Uterus (tissue), 4 donors: Measurements from ENCODE around the gene CAPN9. TPM values are rescaled to one million over a fixed set of nuclear protein-coding genes. Genes with fewer than 3 reads are reported as not detected.
"Not testable (repeated sequence)": the region's sequence is repeated elsewhere in the genome, so short reads cannot be mapped to it uniquely, and the experiment has no call there.

Source experiments
- DNase-seq, 2 donors: peaks; one replicate each; pipeline ENCODE4 v3.0.0-alpha.2; 2019 to 2020
- H3K27ac ChIP-seq, 2 donors: fragments of 200-600 bp; sonication (generic); 1 replicate in 1 of 2; 2 replicates in 1 of 2; pipeline ENCODE4 v1.5.1; 2016 to 2018
- H3K27me3 ChIP-seq, 2 donors: fragments of 200-600 bp; sonication (generic); one replicate each; pipeline ENCODE4 v1.5.1; 2018 to 2019; ENCODE audit warnings: control low read depth in 1 of 2
- H3K36me3 ChIP-seq, 2 donors: fragments of 200-600 bp; sonication (generic); one replicate each; pipeline ENCODE4 v1.5.1; 2019; ENCODE audit warnings: control low read depth in 1 of 2
- H3K4me1 ChIP-seq, 2 donors: fragments of 200-600 bp; sonication (generic); one replicate each; pipeline ENCODE4 v1.5.1; 2018 to 2019; ENCODE audit warnings: control low read depth in 1 of 2
- H3K4me3 ChIP-seq, 2 donors: fragments of 200-600 bp; sonication (generic); 1 replicate in 1 of 2; 2 replicates in 1 of 2; pipeline ENCODE4 v1.5.1; 2018 to 2019; ENCODE audit warnings: mild to moderate bottlenecking in 1 of 2
- H3K9me3 ChIP-seq, 2 donors: fragments of 200-600 bp; sonication (generic); one replicate each; pipeline ENCODE4 v1.5.1; 2019; ENCODE audit warnings: control low read depth in 1 of 2
- CTCF ChIP-seq, 4 experiments: fragments of 200-600 bp in 2 of 4; fragments of 450-650 bp in 2 of 4; sonication (generic) in 2 of 4; IDR thresholded peaks; one replicate each; pipeline ENCODE4 v1.5.1; 2016 to 2019; ENCODE audit warnings: antibody characterized with exemption in 4 of 4, mild to moderate bottlenecking in 2 of 4, moderate library complexity in 1 of 4
- POLR2A ChIP-seq, 2 donors: fragments of 450-650 bp; IDR thresholded peaks; one replicate each; pipeline ENCODE4 v1.6.1; 2016; ENCODE audit warnings: antibody characterized with exemption in 2 of 2, mild to moderate bottlenecking in 1 of 2, moderate library complexity in 1 of 2
- intact Hi-C: fragments of 100-400 bp; cut with DNase I; formaldehyde crosslinking; loops from one replicate; pipeline ENCODE4 v1.15.1; 2023; ENCODE audit warnings: low total_unique reads
- total RNA-seq, 4 donors: library from RNA; depleted of rRNA in 3 of 4; stranded (reverse); fragments of >200 nt in 3 of 4; gene quantifications; one replicate each; pipeline versions ENCODE4 v1.1.0 to v1.2.4, GENCODE V29; 2014 to 2023
- donor health status: DM: yes; HTN: yes; CAD: no.

CAPN9 gene
- total RNA-seq: under 1 TPM in 1 of 4 donors, not detected in 3; 0.41 TPM

GRCh38 chr1:230747127-230747730 is at the start of gene CAPN9:
Gene CAPN9 (plus strand): TSS chr1:230747388. CDS start chr1:230747497, 109 bp downstream.
- Histone ChIP-seq H3K36me3 (no peaks in the 10 kb centered on the region), H3K4me1 (no peaks in the 10 kb centered on the region), H3K27ac (no peak within 1 kb of the TSS), H3K27me3 (no peaks in the 10 kb centered on the region), H3K4me3 (no peak within 1 kb of the TSS), H3K9me3 (no peaks in the 10 kb centered on the region)
- DNase-seq: no peak
- TF ChIP-seq POLR2A (IDR thresholded peaks at IDR 0.05): no peak
- TF ChIP-seq CTCF (IDR thresholded peaks at IDR 0.05): no peak
- intact Hi-C loops: no loop called here

GRCh38 chr1:230698130-230698529 is 49.1 kb upstream of the CAPN9 start:
- no peak for DNase-seq
- intact Hi-C loops: no loop called here

GRCh38 chr1:230698964-230699363 is 48.2 kb upstream of the CAPN9 start:
- H3K27ac ChIP-seq, H3K9me3 ChIP-seq, intact Hi-C loops, H3K4me3 ChIP-seq, H3K36me3 ChIP-seq, DNase-seq, H3K4me1 ChIP-seq, H3K27me3 ChIP-seq: not testable (repeated sequence)

More at GRCh38 chr1:230698130-230698529, 49.1 kb upstream of the CAPN9 start:
- Histone ChIP-seq H3K4me3 (no peak overlapping the region), H3K27ac (no peak overlapping the region), H3K36me3 (no peaks in the 10 kb centered on the region), H3K4me1 (no peaks in the 10 kb centered on the region), H3K27me3 (no peaks in the 10 kb centered on the region), H3K9me3 (no peaks in the 10 kb centered on the region)
- TF ChIP-seq CTCF (IDR thresholded peaks at IDR 0.05) (no peak), POLR2A (IDR thresholded peaks at IDR 0.05) (no peak)

GRCh38 chr1:230699716-230700115 is 47.5 kb upstream of the CAPN9 start:
- no peak for TF ChIP-seq POLR2A (IDR thresholded peaks at IDR 0.05)
- no peak for TF ChIP-seq CTCF (IDR thresholded peaks at IDR 0.05)
- no peak for DNase-seq
- H3K27me3 ChIP-seq: no peaks in the 10 kb centered on the region
- H3K4me3 ChIP-seq: no peak overlapping the region
- no peaks in the 10 kb centered on the region for H3K9me3 ChIP-seq
- H3K4me1 ChIP-seq: no peaks in the 10 kb centered on the region
- intact Hi-C loops: no loop called here
- H3K27ac ChIP-seq: no peak overlapping the region
- no peaks in the 10 kb centered on the region for H3K36me3 ChIP-seq

GRCh38 chr1:230700132-230700531 is 47.1 kb upstream of the CAPN9 start:
- no peaks in the 10 kb centered on the region for H3K27me3 ChIP-seq
- TF ChIP-seq POLR2A (IDR thresholded peaks at IDR 0.05) (no peak), CTCF (IDR thresholded peaks at IDR 0.05) (no peak)
- H3K4me1 ChIP-seq: no peaks in the 10 kb centered on the region
- H3K4me3 ChIP-seq: no peak overlapping the region
- intact Hi-C loops: no loop called here
- DNase-seq: no peak
- no peaks in the 10 kb centered on the region for H3K36me3 ChIP-seq
- H3K27ac ChIP-seq: no peak overlapping the region
- no peaks in the 10 kb centered on the region for H3K9me3 ChIP-seq

- DNase-seq: no peak
- no peak overlapping the region for H3K4me3 ChIP-seq
- intact Hi-C loops: no loop called here
Measured at GRCh38 chr1:230701434-230701833, 45.8 kb upstream of the CAPN9 start.

More at GRCh38 chr1:230701434-230701833, 45.8 kb upstream of the CAPN9 start:
- no peak for TF ChIP-seq POLR2A (IDR thresholded peaks at IDR 0.05)
- H3K9me3 ChIP-seq: no peaks in the 10 kb centered on the region
- no peaks in the 10 kb centered on the region for H3K27me3 ChIP-seq
- no peak overlapping the region for H3K27ac ChIP-seq
- H3K36me3 ChIP-seq: no peaks in the 10 kb centered on the region
- H3K4me1 ChIP-seq: no peaks in the 10 kb centered on the region
